C4-2B (cell line): ENCODE results near the gene CLMN.

ENCODE experiments used
- H3K27ac ChIP-seq: fragments of 450-650 bp; 2 replicates; pipeline ENCODE4 v1.5.1; 2017
- ZFX ChIP-seq: fragments of 450-650 bp; IDR thresholded peaks from 2 replicates; pipeline ENCODE4 v1.6.1; 2017
- TF ChIP-seq, protein P1 (sequence below): fragments of 450-650 bp; conservative IDR thresholded peaks from 2 replicates; pipeline ENCODE4 v1.5.1; 2017; ENCODE audit warnings: mild to moderate bottlenecking

The CLMN gene

DNA sequence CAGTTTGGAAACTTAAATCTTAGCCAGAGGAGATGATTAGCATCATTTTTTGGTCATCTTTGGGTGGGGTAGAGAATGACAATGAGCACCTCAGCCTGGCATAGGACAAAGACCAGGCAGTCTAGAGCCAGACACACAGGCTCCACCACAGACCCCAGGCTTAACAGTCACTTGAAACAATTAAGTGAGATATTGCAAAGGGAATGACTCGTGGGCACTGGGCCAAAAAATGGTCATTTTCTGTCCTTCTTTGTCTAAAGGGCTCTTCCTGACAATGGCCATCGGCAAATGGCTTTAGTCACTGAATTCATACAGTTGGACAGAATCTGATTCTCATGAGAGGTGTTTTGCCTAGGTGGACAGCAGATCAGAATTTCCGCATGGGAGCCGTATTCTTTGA lies 84.4 kb downstream of the CLMN start:
- no peak overlapping the region for H3K27ac ChIP-seq
- TF ChIP-seq, protein P1, sequence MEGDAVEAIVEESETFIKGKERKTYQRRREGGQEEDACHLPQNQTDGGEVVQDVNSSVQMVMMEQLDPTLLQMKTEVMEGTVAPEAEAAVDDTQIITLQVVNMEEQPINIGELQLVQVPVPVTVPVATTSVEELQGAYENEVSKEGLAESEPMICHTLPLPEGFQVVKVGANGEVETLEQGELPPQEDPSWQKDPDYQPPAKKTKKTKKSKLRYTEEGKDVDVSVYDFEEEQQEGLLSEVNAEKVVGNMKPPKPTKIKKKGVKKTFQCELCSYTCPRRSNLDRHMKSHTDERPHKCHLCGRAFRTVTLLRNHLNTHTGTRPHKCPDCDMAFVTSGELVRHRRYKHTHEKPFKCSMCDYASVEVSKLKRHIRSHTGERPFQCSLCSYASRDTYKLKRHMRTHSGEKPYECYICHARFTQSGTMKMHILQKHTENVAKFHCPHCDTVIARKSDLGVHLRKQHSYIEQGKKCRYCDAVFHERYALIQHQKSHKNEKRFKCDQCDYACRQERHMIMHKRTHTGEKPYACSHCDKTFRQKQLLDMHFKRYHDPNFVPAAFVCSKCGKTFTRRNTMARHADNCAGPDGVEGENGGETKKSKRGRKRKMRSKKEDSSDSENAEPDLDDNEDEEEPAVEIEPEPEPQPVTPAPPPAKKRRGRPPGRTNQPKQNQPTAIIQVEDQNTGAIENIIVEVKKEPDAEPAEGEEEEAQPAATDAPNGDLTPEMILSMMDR, result no peak
- TF ChIP-seq ZFX, result no peak

DNA sequence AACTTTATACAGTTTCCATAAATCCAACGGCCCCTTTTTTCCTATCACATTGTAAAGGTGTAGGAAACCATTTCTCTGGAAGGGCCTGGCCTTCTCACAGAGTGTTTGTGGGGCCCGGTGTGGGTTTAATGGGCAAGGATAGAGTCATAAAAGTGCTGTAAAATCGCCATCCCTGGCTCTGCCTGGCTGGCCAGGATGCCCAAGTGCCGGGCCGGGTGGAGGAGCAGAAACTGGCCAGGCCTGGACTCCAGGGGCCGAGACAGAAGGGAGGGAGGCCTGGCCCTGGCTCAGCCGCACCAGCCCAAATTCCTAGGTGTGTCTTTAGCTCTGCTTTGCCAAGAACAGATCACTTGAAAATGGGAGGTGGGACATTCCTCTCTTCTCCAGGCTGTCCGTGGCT lies 85.3 kb downstream of the CLMN start:
- no peak overlapping the region for H3K27ac ChIP-seq
- TF ChIP-seq ZFX, result no peak
- TF ChIP-seq, protein P1, result no peak

DNA sequence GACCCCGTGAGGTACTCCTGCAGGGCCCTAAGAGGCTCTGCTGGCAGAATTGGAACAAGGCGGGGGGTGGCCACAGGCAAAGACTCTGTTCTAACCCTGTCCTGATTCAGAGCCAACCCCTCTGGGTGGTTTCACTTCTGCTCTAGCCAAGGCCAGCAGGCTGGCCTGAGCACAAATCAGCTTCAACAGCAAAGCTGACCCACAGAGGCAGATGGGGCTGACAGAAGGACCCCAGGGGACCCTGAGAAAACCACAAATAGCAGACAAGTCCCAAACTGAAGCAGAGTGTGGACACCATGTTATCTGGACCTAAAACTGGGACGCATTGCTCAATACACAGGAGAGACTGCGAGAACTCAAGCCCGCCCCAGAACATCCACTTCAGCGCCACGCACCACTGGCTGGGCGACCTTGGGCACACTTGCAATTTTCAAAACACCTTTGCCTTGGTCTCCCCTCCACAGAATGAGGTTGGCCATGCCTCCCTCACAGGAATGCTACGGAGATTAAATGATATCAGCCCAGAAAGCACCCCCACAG lies 85.9 kb downstream of the CLMN start:
- H3K27ac ChIP-seq, result no peak overlapping the region
- TF ChIP-seq ZFX, result no peak
- TF ChIP-seq, protein P1, result no peak

DNA sequence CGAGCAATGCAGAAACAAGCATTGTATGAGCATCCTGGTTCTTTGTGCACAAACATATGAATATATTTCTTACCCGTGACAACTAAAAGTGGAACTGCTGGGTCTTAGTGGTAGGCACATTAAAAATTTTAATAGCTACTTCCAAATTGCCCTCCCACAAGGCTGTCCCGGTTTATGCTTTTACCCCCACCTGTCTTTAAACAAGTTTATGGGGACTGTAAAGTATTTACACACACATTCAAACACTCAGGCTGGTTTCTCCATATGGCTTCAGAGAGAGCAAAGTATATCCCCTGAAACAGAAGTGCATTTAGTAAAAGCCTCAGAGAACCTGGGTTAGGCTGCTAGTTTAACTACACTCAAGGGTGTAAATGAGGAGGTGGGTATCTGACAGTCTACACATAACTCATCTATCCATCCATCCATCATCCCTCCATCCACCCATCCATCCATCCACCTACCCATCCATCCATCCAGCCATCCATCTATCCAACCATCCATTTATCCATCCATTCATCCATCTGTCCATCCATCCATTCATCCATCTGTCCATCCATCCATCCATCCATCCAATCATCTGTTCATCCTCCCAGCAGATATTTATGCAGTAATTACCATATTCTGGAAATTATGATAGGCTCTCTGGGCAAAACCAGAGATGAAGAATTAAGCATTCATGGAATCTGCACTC lies 86.7 kb downstream of the CLMN start:
- no peak overlapping the region for H3K27ac ChIP-seq
- no peak for TF ChIP-seq ZFX
- TF ChIP-seq, protein P1, result no peak

DNA sequence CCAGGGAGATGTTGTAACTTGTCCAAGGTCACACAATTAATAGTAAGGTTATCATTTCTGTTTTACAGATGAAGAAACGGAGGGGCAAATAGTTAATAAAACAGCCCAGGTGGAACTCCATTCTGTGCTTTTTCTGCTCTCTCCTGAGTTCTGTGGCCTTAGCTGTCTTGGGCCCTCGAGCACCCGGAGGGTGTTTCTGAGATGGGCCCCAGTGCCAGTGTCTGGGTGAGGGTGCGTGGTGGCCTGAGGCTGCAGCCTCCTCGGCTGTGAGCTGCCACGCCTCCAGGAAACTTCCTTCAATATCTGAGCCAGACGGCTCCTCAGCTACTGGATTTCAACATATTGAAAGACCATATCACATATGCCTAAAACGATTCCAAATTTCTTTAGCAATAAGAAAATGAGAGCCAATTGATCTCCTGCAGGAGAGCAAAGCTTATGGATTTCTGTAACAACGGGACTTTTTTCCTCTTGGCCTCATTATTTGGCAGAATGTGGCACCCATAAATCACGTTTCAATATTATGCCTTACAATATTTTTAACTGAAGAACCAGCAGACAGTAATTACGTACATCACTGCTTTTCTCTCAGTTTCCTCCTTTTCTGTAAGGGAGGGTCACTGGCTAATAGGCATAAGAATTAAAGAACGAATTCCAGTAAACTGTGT lies 87.6 kb downstream of the CLMN start:
- H3K27ac ChIP-seq, result no peak overlapping the region
- TF ChIP-seq, protein P1, result no peak
- no peak for TF ChIP-seq ZFX

DNA sequence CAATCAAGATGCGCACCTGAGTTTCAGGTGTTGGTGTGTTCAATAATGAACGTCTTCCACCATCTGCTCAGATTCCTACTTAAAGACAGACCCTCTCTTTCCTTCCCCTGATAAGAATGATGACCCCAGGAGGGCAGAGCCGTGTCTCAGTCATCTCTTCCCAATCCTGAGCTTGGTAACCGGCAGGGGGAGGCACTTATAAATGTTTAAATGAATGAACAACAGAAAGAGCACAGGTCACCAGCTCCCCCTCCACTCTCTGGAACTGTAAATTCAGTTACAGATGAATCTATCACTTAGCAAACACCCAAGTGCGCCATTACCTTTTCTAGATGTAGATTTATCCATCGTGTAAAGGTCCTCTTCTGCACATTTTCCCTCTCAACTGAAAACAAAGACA lies 90.0 kb downstream of the CLMN start:
- H3K27ac ChIP-seq, result no peak overlapping the region
- TF ChIP-seq, protein P1, result no peak
- TF ChIP-seq ZFX, result no peak

DNA sequence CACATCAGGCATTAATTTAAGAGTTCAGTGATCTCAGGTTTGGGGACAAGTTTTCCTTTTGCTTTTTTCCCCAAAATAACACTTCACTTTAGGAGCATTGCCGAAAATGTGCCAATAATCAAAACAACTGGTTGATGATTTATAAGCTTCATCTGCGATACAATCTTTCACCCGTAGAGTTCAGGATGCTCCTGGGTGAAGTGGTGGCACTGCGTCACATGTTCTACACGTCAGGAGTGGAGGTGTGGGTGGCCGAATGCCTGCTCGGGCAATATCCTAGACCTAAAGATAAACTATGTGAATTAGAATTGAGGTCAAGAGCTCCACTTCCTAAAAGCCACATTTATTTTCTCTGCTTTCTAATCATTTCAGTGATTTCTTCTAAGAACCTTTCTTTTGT lies 91.5 kb downstream of the CLMN start:
- no peak for TF ChIP-seq ZFX
- TF ChIP-seq, protein P1, result no peak
- H3K27ac ChIP-seq, result no peak overlapping the region
